GM12891 (cell line): ENCODE data around the gene HOXA9.

ENCODE experiments used
- DNase-seq: peaks from one replicate; pipeline ENCODE4 v3.0.0; 2011; ENCODE audit warnings: low spot score; ENCODE audit not compliant: insufficient read length
- FAIRE-seq: peaks from 2 replicates; lab custom pipeline; 2011; peaks lifted over from hg19 to GRCh38; lab: Jason Lieb, UNC
- PAX5 ChIP-seq: IDR thresholded peaks from 2 replicates; pipeline ENCODE4 v1.6.1; 2011; ENCODE audit warnings: low read length, moderate library complexity, mild to moderate bottlenecking; ENCODE audit not compliant: insufficient read depth, severe bottlenecking
- POLR2A ChIP-seq: IDR thresholded peaks from 2 replicates; pipeline ENCODE4 v1.6.1; 2011; ENCODE audit warnings: low read depth, low read length, control low read depth
- POLR2AphosphoS5 ChIP-seq: IDR thresholded peaks from 2 replicates; pipeline ENCODE4 v1.6.1; 2011; ENCODE audit warnings: low read depth, low read length, control low read depth
- POU2F2 ChIP-seq: IDR thresholded peaks from 2 replicates; pipeline ENCODE4 v1.6.1; 2011; ENCODE audit warnings: low read depth, mild to moderate bottlenecking, control low read depth, low read length, moderate library complexity
- SPI1 ChIP-seq: IDR thresholded peaks from 2 replicates; pipeline ENCODE4 v1.6.1; 2011; ENCODE audit warnings: low read depth, low read length, control low read depth
- TAF1 ChIP-seq: IDR thresholded peaks from 2 replicates; pipeline ENCODE4 v1.6.1; 2011; ENCODE audit warnings: low read depth, low read length, control low read depth

Gene HOXA9

GRCh38 chr7:27141137-27141922, 24.0 kb downstream of the HOXA9 start:
- TF ChIP-seq POU2F2 (no peak), SPI1 (no peak), PAX5 (no peak), TAF1 (no peak), POLR2AphosphoS5 (no peak), POLR2A (no peak)
- FAIRE-seq = no peak

GRCh38 chr7:27140126-27140857, 25.0 kb downstream of the HOXA9 start:
- FAIRE-seq (no peak), DNase-seq (no peak)
- TF ChIP-seq SPI1 (no peak), POU2F2 (no peak), PAX5 (no peak), POLR2AphosphoS5 (no peak), TAF1 (no peak), POLR2A (no peak)

More at GRCh38 chr7:27141137-27141922, 24.0 kb downstream of the HOXA9 start:
- no peak for DNase-seq

GRCh38 chr7:27139334-27140125, 25.8 kb downstream of the HOXA9 start:
- FAIRE-seq = no peak
- TF ChIP-seq PAX5 (no peak), POLR2A (no peak), SPI1 (no peak), TAF1 (no peak), POU2F2 (no peak), POLR2AphosphoS5 (no peak)
- no peak for DNase-seq

- no peak for FAIRE-seq
- no peak for TF ChIP-seq PAX5
- no peak for TF ChIP-seq POU2F2
- no peak for TF ChIP-seq TAF1
- no peak for TF ChIP-seq SPI1
- no peak for TF ChIP-seq POLR2A
- TF ChIP-seq POLR2AphosphoS5 = no peak
- no peak for DNase-seq
Measured at GRCh38 chr7:27138985-27139333, 26.4 kb downstream of the HOXA9 start.

GRCh38 chr7:27138472-27138871, 26.9 kb downstream of the HOXA9 start:
- FAIRE-seq (no peak), DNase-seq (no peak)
- TF ChIP-seq POLR2A = no peak
- TF ChIP-seq SPI1 = no peak
- TF ChIP-seq TAF1 = no peak
- TF ChIP-seq POLR2AphosphoS5 = no peak
- no peak for TF ChIP-seq PAX5
- TF ChIP-seq POU2F2 = no peak

GRCh38 chr7:27137640-27138315, 27.6 kb downstream of the HOXA9 start:
- no peak for DNase-seq

GRCh38 chr7:27134392-27134791, 30.9 kb downstream of the HOXA9 start:
- FAIRE-seq = no peak
- DNase-seq = no peak
- TF ChIP-seq POLR2A (no peak), TAF1 (no peak), POLR2AphosphoS5 (no peak), SPI1 (no peak), PAX5 (no peak), POU2F2 (no peak)

More at GRCh38 chr7:27137640-27138315, 27.6 kb downstream of the HOXA9 start:
- TF ChIP-seq PAX5 (no peak), TAF1 (no peak), POLR2A (no peak), POLR2AphosphoS5 (no peak), SPI1 (no peak)
- no peak for FAIRE-seq

- no peak for DNase-seq
- FAIRE-seq = no peak
- TF ChIP-seq POU2F2 = no peak
- no peak for TF ChIP-seq POLR2A
- no peak for TF ChIP-seq POLR2AphosphoS5
- no peak for TF ChIP-seq TAF1
- no peak for TF ChIP-seq PAX5
- no peak for TF ChIP-seq SPI1
Measured at GRCh38 chr7:27133409-27134231, 31.7 kb downstream of the HOXA9 start.
